HG02973 (cell line): ENCODE data around the gene XPA.

ENCODE experiments used
- ATAC-seq: cut with Tn5 transposase; IDR thresholded peaks from one replicate; pipeline ENCODE4 v1.9.1; 2021; ENCODE audit warnings: moderate library complexity; ENCODE audit not compliant: unreplicated experiment

The XPA gene

DNA sequence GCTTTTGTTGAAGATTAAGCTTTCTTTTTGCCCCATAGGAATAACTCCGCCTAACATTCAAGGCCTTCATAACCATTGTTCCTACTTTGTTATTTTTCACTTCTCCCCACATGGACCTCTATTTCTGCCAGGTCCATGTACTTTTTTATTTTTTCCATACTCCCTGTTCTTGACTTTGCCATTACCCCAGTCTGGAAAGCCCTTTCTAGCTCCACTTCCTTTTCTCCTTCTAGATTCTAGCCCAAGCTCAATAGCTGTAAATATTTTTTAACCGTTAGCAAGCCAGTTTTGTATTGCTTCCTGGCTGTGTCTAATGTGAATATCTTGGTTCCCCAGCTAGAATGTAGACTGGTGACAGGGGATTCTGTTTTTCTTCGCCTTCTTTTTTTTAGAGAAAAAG lies 37.4 kb downstream of the XPA start:
- no peak for ATAC-seq

GRCh38 chr9:97658707-97659106 lies 38.4 kb downstream of the XPA start:
- ATAC-seq = no peak

GRCh38 chr9:97651646-97652045 lies 45.5 kb downstream of the XPA start:
- ATAC-seq = no peak

DNA sequence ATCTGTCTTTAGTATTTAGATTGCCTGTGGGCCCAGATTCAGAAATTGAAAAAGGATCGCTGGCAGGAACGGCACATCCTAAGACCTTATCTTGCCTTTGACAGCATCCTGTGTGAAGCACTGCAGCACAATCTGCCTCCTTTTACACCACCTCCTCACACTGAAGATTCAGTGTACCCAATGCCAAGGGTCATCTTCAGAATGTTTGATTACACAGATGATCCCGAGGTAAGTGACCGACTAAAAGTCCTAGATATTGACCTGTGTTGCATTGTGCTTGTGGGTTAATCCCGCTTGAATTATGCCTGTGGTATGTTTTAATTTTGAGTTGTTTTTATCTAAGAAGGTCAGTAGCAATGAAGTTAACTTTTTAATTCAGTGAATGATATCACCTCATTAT lies 49.1 kb downstream of the XPA start:
- no peak for ATAC-seq

DNA sequence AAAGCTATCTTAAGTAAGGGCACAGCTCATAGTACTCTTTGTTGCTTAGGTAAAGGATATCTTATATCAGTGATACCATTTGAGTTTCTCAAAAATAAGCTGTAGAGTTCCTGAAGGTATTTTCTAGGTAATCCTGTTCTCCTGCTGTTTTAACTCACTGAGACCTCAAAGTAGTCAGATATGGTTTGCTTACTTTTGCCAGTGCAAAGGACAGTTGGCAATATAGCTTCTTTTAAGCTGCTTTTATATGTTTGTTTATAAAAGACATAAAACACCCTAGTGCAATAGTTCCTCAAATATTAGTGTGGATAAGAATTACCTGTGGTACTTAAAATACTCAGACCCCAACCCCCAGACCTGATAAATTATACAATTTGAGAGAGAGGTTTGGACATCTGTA lies 51.4 kb downstream of the XPA start:
- no peak for ATAC-seq

DNA sequence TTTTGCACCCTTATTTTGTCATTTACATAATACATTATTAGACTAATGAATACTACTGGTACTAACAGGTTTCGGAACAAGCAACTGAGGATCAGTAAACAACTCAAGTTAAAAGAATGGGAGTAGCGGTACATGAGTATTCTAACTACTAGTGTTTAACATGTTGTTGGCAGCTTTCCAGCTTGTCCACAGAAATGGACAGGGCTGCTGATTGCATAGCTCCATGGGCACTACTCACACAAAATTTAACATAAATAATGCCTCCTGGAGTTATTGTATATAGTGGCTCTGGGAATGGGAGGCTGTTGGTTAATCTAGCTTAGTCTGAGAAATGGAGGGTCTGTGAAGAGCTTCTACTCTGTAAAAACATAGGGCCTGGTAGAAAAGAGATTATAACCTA lies 56.8 kb downstream of the XPA start:
- ATAC-seq = no peak

DNA sequence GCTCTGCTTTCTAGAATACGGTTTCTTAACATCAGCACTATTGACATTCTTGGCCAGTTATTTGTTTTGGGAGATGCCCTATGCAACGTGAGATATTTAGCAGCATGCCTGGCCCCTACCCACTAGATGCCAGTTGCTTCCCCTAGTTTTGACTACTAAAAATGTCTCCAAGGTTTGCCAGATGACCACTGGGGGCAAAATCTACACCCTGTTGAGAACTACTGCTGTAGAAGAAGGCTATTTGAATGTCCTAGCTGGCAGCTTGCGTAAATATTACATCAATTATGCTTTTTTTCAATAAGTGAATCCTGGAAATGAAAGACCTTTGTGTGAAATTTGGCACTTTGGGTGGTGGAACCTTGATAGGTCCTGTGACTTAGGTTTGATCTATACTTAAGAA lies 58.5 kb downstream of the XPA start:
- no peak for ATAC-seq

DNA sequence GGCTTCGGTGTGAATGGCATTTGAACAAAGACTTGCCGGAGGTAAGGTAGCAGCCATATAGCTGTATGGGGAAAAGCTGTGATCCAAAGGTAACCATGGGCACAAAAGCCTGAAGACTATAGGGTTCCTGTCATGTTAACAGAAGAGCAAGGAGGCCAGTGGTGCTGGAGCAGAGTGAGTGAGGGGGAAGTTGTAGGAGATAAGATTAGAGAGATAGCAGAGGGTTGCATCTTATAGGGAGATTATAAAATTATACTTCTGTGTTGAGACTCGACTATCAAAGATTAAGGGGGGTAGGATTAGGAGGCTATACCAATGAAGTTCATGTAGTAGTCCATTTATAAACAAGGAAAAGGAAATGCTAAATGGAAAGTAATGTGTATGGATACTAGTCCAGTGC lies 60.2 kb downstream of the XPA start:
- no peak for ATAC-seq

DNA sequence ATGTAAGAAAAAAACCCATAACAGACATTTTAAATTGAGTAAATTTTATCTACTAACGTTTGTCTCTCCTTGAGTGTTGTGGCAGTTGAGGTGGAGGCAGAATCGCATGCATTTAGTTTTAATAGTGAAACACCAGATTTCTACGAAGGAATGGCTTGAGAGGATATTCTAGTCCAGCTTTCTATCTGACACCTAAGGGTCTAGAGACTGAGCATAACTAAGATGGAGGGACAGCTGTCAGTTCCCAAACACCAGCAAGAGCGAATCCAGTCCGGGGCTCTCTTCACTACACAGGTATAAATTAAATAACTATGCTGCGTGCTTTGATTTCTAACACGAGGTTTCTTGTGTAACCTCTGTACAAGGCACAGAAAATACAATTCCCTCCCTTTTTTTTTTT lies 62.1 kb downstream of the XPA start:
- no peak for ATAC-seq

DNA sequence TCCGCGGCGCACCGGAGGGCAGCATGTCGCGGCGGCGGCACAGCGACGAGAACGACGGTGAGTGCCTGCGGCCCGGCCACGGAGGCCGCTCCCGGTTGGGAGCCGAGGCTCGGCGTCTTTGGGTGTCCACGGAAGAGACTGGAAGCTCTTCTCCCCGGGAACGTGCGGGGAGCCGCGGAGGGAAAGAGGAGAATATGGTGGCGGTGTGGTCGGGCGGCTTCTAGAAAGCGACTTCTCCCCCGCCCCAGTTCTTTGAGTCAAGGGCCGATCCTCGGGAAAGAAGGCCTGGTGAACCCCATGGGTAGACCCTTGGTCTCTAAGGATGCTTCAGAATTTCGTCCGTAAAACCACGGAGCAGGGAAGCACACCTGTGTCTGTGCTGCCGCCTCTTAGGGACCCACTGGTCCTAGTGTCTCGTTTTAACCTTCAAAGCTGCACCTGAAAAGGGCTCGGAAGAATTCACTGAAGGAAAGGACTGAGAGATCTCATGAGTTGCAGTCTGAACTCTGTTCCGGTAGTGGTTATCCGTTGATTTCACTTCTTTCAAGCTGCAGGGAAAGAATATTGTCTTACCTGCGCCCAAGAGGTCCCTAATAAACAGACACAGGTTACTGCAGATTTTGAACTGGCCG lies 63.2 kb downstream of the XPA start:
- no peak for ATAC-seq

GRCh38 chr9:97632985-97633858 lies 63.9 kb downstream of the XPA start, which contains the start of the genes NCBP1 and TSTD2:
TSS of gene NCBP1 (plus strand) at chr9:97633821. CDS start at chr9:97633882, 61 bp downstream.
TSS of gene TSTD2 (minus strand) at chr9:97633368. CDS start at chr9:97627562, 5,806 bp downstream.
- peak; percentile 75 for ATAC-seq

DNA sequence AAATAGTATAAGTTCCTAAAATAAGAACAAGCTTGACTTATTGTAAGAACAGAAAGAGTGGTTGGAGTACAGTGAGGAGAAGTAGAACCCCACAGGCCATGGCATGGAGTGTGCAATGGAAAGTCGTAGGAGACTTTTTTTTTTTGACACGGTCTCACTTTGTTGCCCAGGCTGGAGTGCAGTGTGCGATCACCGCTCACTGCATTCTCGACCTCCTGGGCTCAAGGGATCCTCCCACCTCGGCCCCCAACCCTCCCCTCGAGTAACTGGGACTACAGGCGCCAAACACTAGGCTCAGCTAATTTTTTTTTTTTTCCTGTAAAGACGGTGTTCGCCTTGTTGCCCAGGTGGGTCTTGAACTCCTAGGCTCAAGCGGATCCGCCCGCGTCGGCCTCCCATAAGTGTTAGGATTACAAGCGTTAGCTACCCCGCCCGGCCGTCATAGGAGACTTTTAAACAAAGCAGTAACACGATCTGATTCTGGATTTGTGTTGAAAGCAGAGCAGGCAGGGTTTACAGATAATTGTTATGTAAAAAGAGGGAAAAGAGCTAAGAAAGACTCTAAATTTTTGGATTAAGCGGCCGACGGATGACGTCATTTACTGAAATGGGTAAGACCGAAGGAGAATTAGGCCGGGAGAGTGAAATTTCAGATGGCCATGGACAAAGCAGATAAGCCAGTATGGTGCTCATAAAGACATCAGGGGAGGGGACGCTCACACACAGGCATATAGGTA lies 64.7 kb downstream of the XPA start:
- no peak for ATAC-seq

GRCh38 chr9:97630591-97630990 lies 66.5 kb downstream of the XPA start:
- no peak for ATAC-seq

GRCh38 chr9:97629156-97629555 lies 68.0 kb downstream of the XPA start:
- ATAC-seq = no peak

GRCh38 chr9:97628668-97629067 lies 68.5 kb downstream of the XPA start:
- ATAC-seq = no peak

GRCh38 chr9:97627624-97628023 lies 69.5 kb downstream of the XPA start:
- no peak for ATAC-seq

DNA sequence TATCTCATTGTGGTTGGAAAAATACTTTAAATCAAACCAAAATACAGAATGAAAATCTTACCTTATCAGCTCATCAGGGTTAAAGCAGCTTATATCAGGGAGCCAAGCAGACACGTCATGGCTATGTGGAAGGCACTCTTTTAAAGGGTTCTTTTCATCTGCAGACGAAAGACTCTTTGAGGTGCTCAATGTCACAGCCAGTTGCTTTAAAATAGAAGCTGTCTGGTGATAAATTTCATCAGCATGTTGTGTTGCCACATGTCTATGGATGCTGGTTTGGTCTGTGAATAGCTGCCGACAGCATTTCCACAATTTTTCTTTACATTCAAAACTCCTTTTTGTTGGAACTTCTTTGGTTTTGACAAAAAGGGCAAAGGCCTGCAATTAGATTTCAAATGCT lies 71.5 kb downstream of the XPA start:
- ATAC-seq = no peak
